ENCODE measurements around the gene CPLANE2. TPM values are rescaled to one million over a fixed set of nuclear protein-coding genes. Genes with fewer than 3 reads are reported as not detected.

Gene CPLANE2
- total RNA-seq, 2 donors from 2014 or later, result 9.3 to 14.6 TPM

DNA sequence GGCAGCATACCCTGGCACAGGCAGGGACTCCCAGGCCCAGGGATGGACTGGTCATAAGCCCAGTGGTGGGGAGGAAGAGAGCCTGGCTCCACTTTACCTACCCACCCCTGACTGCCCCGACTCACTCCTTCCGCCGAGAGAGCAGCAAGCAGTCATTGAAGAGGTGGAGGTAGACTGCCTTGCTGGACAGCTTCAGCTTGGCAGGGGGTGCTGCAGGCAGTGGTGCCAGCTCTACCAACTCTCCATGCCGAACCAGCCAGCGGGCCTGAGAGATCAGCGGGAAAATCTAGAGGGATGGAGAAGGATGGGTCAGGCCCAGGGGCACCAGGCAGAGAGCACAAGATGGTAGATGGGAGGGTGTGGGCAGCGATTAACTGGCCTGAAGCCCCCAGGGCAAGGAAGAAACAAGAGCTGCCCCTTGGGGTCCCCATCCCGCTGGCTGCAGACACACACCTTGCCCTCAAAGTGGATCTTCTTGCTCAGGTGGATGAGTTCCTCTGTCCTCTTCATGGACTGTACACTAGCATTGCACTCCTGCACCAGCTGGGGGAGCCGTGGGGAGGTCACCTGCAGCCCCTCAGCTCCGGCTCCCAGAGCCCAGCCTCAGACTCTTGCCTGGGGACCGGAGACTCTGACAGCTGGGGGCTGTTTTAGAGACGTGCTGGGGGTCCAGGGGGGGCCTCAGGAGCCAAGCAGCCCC is 32.2 kb downstream of the CPLANE2 start:
- TF ChIP-seq, protein P1, sequence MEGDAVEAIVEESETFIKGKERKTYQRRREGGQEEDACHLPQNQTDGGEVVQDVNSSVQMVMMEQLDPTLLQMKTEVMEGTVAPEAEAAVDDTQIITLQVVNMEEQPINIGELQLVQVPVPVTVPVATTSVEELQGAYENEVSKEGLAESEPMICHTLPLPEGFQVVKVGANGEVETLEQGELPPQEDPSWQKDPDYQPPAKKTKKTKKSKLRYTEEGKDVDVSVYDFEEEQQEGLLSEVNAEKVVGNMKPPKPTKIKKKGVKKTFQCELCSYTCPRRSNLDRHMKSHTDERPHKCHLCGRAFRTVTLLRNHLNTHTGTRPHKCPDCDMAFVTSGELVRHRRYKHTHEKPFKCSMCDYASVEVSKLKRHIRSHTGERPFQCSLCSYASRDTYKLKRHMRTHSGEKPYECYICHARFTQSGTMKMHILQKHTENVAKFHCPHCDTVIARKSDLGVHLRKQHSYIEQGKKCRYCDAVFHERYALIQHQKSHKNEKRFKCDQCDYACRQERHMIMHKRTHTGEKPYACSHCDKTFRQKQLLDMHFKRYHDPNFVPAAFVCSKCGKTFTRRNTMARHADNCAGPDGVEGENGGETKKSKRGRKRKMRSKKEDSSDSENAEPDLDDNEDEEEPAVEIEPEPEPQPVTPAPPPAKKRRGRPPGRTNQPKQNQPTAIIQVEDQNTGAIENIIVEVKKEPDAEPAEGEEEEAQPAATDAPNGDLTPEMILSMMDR (IDR thresholded peaks at IDR 0.05), result no peak

DNA sequence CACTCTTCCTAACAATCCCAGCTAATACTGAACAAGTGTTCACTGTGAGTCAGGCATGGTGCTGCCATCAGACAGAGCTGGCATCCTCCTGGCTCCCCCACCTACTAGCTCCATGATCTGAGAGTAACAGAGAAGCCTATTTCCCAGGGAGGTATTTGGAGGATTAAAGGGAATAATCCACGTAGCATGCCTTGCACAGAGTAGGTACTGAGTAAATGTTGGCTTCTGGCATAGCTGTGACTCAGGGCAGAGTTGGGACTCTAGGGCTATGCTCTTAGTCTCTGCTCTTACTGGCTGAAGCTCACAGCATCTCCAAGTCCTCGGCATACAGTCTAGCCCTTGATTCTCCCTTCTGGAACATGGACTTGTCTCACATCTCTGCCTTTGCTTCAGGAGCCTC is 32.8 kb downstream of the CPLANE2 start:
- no peaks in the 10 kb centered on the region for H3K9me3 ChIP-seq
- H3K27me3 ChIP-seq (replicated peaks; ENCODE audit: insufficient read depth), result no peaks in the 10 kb centered on the region
- TF ChIP-seq, protein P1 (IDR thresholded peaks at IDR 0.05), result no peak
- H3K4me1 ChIP-seq (ENCODE audit: control insufficient read depth in 1 of 2, low read depth in 2 of 2), result peaks cover 10 to 22% of the 10 kb centered on the region in 2 donors
- H3K4me3 ChIP-seq, result no peak overlapping the region
- no peaks in the 10 kb centered on the region for H3K36me3 ChIP-seq
- DNase-seq (ENCODE audit: low spot score), result no peak
- no peak for ATAC-seq (ENCODE audit: insufficient number of reproducible peaks, low FRiP score, low read depth)
- H3K27ac ChIP-seq, result no peak overlapping the region

More for the DNA sequence above, 32.2 kb downstream of the CPLANE2 start:
- Histone ChIP-seq H3K36me3 (no peaks in the 10 kb centered on the region), H3K9me3 (no peaks in the 10 kb centered on the region), H3K4me3 (no peak overlapping the region), H3K4me1 (ENCODE audit: control insufficient read depth in 1 of 2, low read depth in 2 of 2) (peaks cover 10 to 22% of the 10 kb centered on the region in 2 donors), H3K27ac (no peak overlapping the region), H3K27me3 (replicated peaks; ENCODE audit: insufficient read depth) (no peaks in the 10 kb centered on the region)
- DNase-seq (ENCODE audit: low spot score) (no peak), ATAC-seq (ENCODE audit: insufficient number of reproducible peaks, low FRiP score, low read depth) (no peak)

DNA sequence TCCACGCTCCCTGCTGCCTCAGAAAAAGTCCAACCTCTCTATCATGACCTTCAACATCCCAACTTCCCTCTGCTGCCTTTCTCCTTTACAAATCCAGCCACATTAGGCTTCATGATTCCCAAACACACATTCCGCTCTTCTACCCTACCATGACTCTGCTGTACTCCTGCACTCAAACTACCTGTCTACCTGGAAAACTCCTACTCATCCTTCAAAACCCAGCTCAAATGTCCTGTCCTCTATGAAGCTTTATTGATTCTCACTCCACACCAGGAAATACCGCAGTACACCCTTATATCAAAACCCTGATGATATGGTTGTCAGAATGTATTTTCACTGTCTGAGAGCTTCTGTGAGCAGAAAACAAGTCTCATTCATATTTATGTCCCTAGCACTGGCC is 33.4 kb downstream of the CPLANE2 start:
- TF ChIP-seq, protein P1 (IDR thresholded peaks at IDR 0.05), result no peak
- Histone ChIP-seq H3K36me3 (no peaks in the 10 kb centered on the region), H3K4me3 (no peak overlapping the region), H3K4me1 (ENCODE audit: control insufficient read depth in 1 of 2, low read depth in 2 of 2) (peaks cover 10 to 25% of the 10 kb centered on the region in 2 donors), H3K9me3 (no peaks in the 10 kb centered on the region), H3K27ac (no peak overlapping the region), H3K27me3 (replicated peaks; ENCODE audit: insufficient read depth) (no peaks in the 10 kb centered on the region)
- no peak for DNase-seq (ENCODE audit: low spot score)
- no peak for ATAC-seq (ENCODE audit: insufficient number of reproducible peaks, low FRiP score, low read depth)

DNA sequence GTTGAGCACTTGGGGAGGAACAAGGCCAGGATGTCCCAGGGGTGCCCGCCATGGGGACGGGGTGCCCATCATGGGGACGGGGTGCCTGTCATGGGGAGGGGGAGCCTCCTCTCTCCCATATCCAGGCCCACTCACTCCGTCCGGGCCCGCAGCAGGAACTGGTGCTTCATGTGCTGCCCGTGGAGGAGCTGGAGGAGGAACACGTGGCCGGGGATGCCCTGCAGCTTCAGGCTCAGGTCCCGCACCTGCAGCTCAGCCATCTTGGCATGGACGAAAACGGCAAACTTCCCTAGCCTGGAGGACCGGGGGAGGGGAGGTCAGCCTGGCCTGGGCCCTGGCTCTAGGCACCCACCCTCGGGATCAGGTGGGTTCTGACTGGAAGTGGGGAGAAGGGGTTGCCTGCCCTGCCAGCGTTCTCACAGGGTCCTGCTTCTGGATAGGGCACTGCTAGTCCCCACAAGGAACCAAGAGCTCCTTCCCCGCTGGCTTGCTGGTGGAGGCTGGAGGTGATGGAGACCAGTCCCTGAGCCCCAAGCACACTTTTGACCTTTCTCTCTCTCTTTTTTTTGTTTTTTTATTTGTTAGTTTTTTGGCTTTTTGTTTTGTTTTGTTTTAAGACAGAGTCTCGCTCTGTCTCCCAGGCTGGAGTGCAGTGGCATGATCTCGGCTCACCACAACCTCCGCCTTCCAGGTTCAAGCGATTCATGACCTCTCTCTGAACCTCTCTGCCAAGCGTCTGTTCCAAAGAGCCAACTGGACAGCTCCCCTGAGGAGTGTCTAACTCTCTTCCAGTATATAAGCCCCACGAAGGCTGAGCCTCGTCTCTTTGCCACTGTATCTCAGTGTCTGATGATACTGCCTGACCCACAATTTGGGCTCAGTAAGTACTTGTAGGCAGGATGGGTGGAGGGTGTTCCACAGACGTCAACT is 34.4 kb downstream of the CPLANE2 start:
- DNase-seq (ENCODE audit: low spot score), result no peak

More for the DNA sequence above, 34.4 kb downstream of the CPLANE2 start:
- Histone ChIP-seq H3K4me3 (no peak overlapping the region), H3K9me3 (no peaks in the 10 kb centered on the region), H3K27me3 (replicated peaks; ENCODE audit: insufficient read depth) (no peaks in the 10 kb centered on the region), H3K4me1 (ENCODE audit: control insufficient read depth in 1 of 2, low read depth in 2 of 2) (peaks cover 9 to 25% of the 10 kb centered on the region in 2 donors), H3K36me3 (no peaks in the 10 kb centered on the region), H3K27ac (no peak overlapping the region)
- ATAC-seq (ENCODE audit: insufficient number of reproducible peaks, low FRiP score, low read depth), result no peak
- TF ChIP-seq, protein P1 (IDR thresholded peaks at IDR 0.05), result no peak
